ENCODE measurements around the gene ARHGAP29.
"Not testable (repeated sequence)": the region's sequence is repeated elsewhere in the genome, so short reads cannot be mapped to it uniquely, and the experiment has no call there.

ARHGAP29 gene

DNA sequence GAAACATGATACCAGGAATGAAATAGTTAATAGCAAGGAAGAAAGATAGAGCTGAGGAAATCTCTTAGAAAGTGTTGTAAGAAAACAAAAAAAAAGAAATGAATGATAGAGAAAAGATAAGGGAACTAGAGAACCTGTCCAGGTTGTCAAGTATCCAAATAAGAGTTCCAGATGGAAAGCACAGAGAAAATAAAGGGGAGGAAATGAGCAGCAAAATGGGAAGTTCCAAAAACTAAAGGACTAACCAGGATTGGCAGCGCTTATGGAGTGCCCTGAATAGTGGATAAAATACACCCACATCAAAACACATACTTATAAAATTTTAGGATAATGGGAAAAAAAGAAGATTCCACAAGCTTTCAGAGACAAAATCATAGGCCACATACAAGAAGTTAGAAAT lies 55.2 kb downstream of the ARHGAP29 start:
- in situ Hi-C loops (cut with MboI; ENCODE audit: low sequenced_read_pairs), result no loop called here

DNA sequence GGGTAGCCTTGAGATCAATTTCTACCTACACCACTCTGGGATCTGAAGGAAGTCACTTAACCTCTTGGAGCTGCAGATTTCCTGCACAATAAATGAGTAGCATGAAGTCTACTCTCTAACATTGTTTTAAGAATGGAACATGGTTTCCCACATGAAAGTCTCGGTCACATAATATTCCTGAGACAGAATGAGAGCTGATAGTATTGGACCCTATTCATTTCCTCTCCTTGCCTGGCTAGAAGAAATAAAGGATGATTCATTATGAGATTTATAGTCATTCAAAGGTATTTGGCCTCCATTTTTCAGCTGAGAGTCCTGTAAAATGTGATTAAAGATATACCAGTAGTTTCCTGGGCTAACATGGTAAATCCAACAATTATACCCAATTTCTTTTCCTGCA lies 56.7 kb downstream of the ARHGAP29 start:
- in situ Hi-C loops (cut with MboI; ENCODE audit: low sequenced_read_pairs), result no loop called here

DNA sequence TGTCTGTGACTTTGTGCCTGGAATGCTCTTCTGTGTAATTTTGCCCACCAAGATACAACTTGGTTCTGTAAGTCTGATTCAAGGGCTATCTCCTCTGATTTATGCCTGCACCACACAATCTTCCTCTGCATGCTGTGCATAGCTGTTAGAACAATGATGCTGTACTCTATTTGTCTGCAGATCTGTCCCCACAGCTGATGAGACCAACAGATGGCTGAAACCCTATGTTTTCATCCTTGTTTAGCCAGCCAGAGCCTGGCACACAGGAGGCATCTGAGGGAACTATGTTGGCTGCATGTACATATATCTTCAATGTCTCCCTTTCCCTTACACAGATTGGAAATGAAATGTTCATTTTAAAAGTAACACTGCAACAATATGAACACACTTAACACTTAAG lies 58.5 kb downstream of the ARHGAP29 start:
- in situ Hi-C loops (cut with MboI; ENCODE audit: low sequenced_read_pairs), result no loop called here

GRCh38 chr1:94169126-94169525 lies 68.3 kb downstream of the ARHGAP29 start:
- in situ Hi-C loops (cut with MboI; ENCODE audit: low sequenced_read_pairs), result no loop called here

DNA sequence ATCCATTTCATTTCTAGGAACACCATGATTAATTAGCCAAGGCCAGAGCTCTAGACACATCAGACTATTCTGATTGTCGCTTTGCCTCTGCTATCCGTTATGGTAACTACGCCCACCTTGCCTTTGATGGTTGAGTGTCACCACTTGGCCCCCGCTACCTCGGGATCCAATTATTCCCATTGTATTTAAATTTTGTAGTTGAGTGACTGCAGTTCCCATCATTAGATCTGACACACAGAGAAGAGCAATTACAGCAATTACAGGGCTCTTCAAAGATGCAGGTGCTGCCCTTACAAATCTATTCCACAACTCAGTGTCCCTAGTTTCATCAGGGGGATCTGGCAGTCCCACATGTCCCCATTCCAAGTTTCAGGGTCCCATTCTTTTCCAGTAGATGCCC lies 71.5 kb downstream of the ARHGAP29 start:
- in situ Hi-C loops (cut with MboI; ENCODE audit: low sequenced_read_pairs), result no loop called here

DNA sequence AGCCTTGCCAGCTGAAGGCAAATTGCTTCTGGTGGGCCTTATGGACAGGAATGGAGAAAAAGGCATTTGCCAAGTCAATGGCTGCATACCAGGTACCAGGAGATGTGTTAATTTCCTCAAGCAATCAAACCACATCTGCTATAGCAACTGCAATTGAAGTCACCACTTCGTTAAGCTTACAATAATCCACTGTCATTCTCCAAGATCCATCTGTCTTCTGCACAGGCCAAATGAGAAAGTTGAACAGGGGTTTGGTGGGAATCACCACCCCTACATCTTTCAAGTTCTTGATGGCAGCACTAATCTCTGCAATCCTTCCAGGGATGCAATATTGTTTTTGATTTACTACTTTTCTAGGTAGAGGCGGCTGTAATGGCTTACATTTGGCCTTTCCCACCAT lies 72.5 kb downstream of the ARHGAP29 start:
- in situ Hi-C loops (cut with MboI; ENCODE audit: low sequenced_read_pairs), result not testable (repeated sequence)

DNA sequence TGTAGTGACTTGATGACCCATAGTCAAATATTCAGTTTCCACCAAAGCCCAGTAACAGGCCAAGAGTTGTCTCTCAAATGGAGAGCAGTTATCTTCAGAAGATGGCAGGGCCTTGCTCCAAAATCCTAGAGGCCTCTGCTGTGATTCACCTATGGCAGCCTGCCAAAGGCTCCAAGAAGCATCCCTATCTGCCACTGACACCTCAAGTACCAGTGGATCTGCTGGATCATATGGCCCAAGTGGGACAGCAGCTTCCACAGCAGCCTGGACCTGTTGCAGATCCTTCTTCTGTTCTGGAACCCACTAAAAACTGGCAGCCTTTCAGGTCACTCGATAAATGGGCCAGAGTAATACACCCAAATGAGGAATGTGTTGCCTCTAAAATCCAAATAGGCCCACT lies 73.3 kb downstream of the ARHGAP29 start:
- in situ Hi-C loops (cut with MboI; ENCODE audit: low sequenced_read_pairs), result not testable (repeated sequence)

GRCh38 chr1:94163249-94163648 lies 74.1 kb downstream of the ARHGAP29 start:
- in situ Hi-C loops (cut with MboI; ENCODE audit: low sequenced_read_pairs), result not testable (repeated sequence)

DNA sequence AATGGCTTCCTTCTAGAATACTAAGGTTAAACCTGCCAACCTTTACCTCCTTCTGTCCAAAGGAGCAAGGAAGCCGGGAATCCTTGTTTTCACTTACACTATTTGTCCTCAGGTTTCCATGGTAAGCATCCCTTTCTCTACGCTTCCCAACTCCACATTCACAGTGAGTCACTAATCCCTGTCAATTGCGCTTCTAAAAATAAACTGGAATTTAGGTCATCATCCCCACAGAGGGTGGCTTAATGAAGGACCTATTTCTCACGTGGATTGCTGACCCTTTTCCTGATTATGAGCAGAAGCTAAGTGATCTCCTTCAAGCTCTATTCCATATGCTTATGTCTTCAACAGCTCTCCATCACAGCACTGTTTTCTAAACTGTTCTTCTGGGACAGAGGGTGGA lies 76.6 kb downstream of the ARHGAP29 start:
- in situ Hi-C loops (cut with MboI; ENCODE audit: low sequenced_read_pairs), result no loop called here

- in situ Hi-C loops (cut with MboI; ENCODE audit: low sequenced_read_pairs), result no loop called here
Measured at GRCh38 chr1:94156096-94156625, 81.2 kb downstream of the ARHGAP29 start.

- in situ Hi-C loops (cut with MboI; ENCODE audit: low sequenced_read_pairs), result no loop called here
Measured at GRCh38 chr1:94154989-94155388, 82.4 kb downstream of the ARHGAP29 start.

- in situ Hi-C loops (cut with MboI; ENCODE audit: low sequenced_read_pairs), result no loop called here
Measured at GRCh38 chr1:94153133-94153532, 84.3 kb downstream of the ARHGAP29 start.

DNA sequence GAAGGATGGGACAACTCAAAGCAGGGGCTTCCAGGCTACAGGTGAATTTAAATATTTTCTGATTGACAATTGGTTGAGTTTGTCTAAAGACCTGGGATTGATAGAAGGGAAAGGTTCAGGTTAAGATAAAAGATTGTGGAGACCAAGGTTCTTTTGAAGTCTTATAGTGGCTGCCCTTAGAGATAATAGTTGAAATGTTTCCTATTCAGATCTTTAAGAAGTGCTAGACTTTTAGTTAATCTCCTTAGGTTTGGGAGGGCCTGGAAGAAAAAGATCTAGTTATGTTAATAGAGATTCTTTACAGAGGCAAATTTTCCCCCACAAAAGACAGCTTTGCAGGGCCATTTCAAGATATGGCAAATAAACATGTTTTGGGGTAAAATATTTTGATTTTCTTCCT lies 88.2 kb downstream of the ARHGAP29 start:
- in situ Hi-C loops (cut with MboI; ENCODE audit: low sequenced_read_pairs), result not testable (repeated sequence)

GRCh38 chr1:94146273-94146672 lies 91.1 kb downstream of the ARHGAP29 start:
- in situ Hi-C loops (cut with MboI; ENCODE audit: low sequenced_read_pairs), result no loop called here

- in situ Hi-C loops (cut with MboI; ENCODE audit: low sequenced_read_pairs), result no loop called here
Measured at GRCh38 chr1:94144836-94145235, 92.5 kb downstream of the ARHGAP29 start.

DNA sequence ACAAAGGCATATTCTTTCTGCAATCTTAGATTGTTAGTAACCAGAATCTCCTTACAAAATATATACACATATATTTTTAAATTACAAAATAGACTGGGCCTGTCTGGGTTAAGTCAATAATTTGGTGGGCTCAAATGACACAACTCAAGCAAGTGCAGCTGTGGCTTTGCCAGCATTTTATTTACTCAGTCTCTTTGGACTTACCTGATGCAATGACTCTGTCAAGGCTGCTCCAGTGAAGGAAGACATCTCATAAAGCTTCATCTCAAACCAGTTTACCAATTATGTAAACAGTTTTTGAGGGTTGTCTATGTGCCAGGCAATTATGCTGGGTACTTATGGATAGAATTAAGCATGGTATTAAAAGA lies 93.6 kb downstream of the ARHGAP29 start:
- in situ Hi-C loops (cut with MboI; ENCODE audit: low sequenced_read_pairs), result no loop called here

DNA sequence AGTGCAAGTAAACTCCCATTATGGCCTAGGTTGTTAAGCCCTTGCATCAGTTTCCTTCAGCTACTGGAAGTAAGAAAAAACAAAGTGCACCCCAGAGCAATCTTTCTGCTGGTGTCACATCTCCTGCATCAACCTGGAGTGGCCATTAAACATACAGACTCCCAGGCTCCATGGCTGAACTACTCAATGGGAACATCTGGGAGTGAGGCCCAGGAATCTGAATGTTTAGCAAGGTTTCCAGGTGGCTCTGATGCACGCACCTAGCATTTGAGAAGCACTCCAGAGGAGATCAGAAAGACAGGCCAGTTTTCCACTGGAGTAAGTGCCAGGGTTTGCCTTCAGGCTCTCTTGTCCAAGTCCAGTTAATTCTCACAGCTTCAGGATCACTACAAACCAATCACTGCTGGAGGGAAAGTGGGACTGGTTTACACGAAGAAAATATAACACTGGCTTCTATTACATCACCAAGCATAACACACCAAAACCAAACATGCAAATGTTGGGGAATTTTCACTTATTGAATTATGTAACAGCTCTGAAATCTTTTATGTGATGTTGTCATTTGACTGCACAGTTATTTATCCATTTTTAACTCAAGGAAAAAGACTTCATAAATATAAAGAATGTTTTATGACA lies 94.1 kb downstream of the ARHGAP29 start:
- in situ Hi-C loops (cut with MboI; ENCODE audit: low sequenced_read_pairs), result no loop called here

- in situ Hi-C loops (cut with MboI; ENCODE audit: low sequenced_read_pairs), result no loop called here
Measured at GRCh38 chr1:94142583-94142982, 94.8 kb downstream of the ARHGAP29 start.

DNA sequence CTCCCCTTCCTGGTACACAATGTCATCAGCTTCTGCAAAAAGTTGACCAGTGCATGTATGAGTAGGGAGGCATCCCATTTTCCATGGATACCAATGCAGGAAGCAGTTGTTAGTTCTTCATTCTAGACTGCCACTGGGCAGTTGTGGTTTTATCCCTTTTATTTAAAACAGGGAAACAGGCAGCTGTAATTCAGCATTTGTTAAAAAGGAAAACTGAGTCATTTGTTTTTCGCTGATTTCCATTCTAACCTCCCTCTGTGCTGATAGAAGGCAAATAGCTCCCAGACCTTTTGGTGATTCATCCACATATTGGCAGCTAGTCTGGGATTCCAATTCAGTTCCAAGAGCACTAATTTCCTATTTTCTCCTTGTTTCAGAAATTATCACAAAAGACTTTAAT lies 95.4 kb downstream of the ARHGAP29 start:
- in situ Hi-C loops (cut with MboI; ENCODE audit: low sequenced_read_pairs), result no loop called here

DNA sequence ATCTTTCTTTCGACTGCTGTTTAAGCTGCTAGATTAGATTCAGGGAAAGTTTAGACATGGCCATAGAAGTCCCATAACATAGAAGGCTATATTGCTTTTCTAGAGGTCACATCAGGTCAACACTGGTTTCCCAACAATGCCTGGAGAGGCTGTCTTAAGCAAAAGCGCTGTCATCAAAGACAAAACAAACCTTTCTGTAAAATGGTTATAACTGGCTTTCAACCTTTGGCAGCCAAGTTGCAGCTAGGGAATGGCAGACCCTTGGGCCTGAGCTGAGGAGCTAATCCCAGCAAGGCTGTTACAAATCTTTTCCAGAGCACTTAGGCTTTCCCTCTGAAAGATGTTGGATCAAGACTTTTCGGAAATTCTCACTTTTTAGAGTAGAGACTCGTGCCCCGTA lies 105.3 kb downstream of the ARHGAP29 start:
- in situ Hi-C loops (cut with MboI; ENCODE audit: low sequenced_read_pairs), result no loop called here

DNA sequence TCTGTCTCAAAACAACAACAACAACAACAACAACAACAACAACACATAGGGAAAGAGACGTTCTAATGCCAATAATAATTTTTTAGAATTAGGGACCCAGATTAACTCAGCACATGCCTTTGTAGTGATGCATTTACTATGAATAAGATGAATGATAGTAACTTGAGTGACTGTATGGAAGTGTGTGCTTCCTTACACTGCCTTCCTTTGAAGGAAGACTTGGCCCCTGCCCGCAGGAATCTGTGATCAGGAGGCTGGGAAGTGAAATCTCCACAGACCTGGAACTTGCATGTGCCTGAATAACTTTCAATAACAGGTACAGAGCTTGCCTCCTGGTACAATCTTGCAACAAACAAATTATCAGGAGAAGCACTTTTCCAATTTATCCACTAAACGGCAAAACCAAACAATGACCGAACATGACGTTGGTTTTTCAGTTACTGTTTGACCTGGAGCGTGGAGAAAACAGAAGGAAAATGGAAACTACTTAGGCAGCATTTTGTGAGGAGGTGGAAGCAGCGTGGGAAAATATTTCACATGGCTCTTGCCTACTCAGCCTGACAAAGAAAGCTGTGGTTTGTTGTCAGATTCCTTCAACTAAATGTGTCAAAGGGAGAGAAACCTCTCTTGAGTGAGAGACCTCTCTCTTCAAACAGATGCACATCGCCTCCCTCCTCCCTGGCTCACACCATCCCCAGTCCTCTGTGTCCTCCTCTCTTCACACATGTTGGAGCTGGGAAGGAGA lies 106.4 kb downstream of the ARHGAP29 start:
- in situ Hi-C loops (cut with MboI; ENCODE audit: low sequenced_read_pairs), result no loop called here

GRCh38 chr1:94126651-94127050 lies 110.7 kb downstream of the ARHGAP29 start:
- in situ Hi-C loops (cut with MboI; ENCODE audit: low sequenced_read_pairs), result no loop called here
